Keratinocyte (primary cell): ENCODE results near the gene MDK.

ENCODE experiments used
- EZH2 ChIP-seq: IDR thresholded peaks from one replicate; pipeline ENCODE4 v1.6.1; 2012; ENCODE audit warnings: inconsistent platforms, mild to moderate bottlenecking, low read length, moderate library complexity
- TF ChIP-seq, protein P1 (sequence below), 3 experiments: IDR thresholded peaks in 1 of 3; conservative IDR thresholded peaks in 1 of 3; optimal IDR thresholded peaks in 1 of 3; 2 replicates in 2 of 3; 3 replicates in 1 of 3; pipeline versions ENCODE3 to v1.5.1; 2011; ENCODE audit warnings: low read length in 3 of 3, mild to moderate bottlenecking in 3 of 3, moderate library complexity in 2 of 3, control low read depth in 1 of 3, inconsistent platforms in 1 of 3; ENCODE audit not compliant: insufficient read depth in 2 of 3; ENCODE audit errors: extremely low read depth in 1 of 3

- TF ChIP-seq, protein P1, sequence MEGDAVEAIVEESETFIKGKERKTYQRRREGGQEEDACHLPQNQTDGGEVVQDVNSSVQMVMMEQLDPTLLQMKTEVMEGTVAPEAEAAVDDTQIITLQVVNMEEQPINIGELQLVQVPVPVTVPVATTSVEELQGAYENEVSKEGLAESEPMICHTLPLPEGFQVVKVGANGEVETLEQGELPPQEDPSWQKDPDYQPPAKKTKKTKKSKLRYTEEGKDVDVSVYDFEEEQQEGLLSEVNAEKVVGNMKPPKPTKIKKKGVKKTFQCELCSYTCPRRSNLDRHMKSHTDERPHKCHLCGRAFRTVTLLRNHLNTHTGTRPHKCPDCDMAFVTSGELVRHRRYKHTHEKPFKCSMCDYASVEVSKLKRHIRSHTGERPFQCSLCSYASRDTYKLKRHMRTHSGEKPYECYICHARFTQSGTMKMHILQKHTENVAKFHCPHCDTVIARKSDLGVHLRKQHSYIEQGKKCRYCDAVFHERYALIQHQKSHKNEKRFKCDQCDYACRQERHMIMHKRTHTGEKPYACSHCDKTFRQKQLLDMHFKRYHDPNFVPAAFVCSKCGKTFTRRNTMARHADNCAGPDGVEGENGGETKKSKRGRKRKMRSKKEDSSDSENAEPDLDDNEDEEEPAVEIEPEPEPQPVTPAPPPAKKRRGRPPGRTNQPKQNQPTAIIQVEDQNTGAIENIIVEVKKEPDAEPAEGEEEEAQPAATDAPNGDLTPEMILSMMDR (optimal IDR thresholded peaks at IDR 0.05 in 1 of 3, IDR thresholded peaks at IDR 0.05 in 1 of 3, conservative IDR thresholded peaks at IDR 0.05 in 1 of 3; ENCODE audit: extremely low read depth in 1 of 3, insufficient read depth in 2 of 3, low read length in 3 of 3): no peak
- no peak for TF ChIP-seq EZH2
Observed at GRCh38 chr11:46362156-46363030, 19.1 kb upstream of the MDK start.
